ENCODE measurements around the gene RNF213. TPM values are rescaled to one million over a fixed set of nuclear protein-coding genes. Genes with fewer than 3 reads are reported as not detected.

The RNF213 gene
- total RNA-seq, 1 experiment from 2014 or later: 71.4 TPM

GRCh38 chr17:80347536-80347935 lies 86.9 kb downstream of the RNF213 start:
- no peaks in the 10 kb centered on the region for H3K79me2 ChIP-seq (ENCODE audit: low read length)
- intact Hi-C loops (cut with micrococcal nuclease): no loop called here
- no peak overlapping the region for H2AFZ ChIP-seq (ENCODE audit: low read length)
- ATAC-seq (no peak), DNase-seq (no peak)
- H3K4me1 ChIP-seq (ENCODE audit: insufficient read depth, low read length): no peaks in the 10 kb centered on the region; the same call in 1 of the 2 replicates
- ChIA-PET POLR2A (ENCODE audit: unreplicated experiment) (no interaction called here), CTCF (no interaction called here)
- H3K27me3 ChIP-seq (ENCODE audit: low read length): no peaks in the 10 kb centered on the region
- TF ChIP-seq EZH2phosphoT487 (IDR thresholded peaks at IDR 0.05; ENCODE audit: borderline replicate concordance, low read length) (no peak), EZH2 (IDR thresholded peaks at IDR 0.05; ENCODE audit: low read length, unreplicated experiment) (no peak)
- TF ChIP-seq, protein P1, sequence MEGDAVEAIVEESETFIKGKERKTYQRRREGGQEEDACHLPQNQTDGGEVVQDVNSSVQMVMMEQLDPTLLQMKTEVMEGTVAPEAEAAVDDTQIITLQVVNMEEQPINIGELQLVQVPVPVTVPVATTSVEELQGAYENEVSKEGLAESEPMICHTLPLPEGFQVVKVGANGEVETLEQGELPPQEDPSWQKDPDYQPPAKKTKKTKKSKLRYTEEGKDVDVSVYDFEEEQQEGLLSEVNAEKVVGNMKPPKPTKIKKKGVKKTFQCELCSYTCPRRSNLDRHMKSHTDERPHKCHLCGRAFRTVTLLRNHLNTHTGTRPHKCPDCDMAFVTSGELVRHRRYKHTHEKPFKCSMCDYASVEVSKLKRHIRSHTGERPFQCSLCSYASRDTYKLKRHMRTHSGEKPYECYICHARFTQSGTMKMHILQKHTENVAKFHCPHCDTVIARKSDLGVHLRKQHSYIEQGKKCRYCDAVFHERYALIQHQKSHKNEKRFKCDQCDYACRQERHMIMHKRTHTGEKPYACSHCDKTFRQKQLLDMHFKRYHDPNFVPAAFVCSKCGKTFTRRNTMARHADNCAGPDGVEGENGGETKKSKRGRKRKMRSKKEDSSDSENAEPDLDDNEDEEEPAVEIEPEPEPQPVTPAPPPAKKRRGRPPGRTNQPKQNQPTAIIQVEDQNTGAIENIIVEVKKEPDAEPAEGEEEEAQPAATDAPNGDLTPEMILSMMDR (conservative IDR thresholded peaks at IDR 0.05; ENCODE audit: low read depth, low read length): no peak
- H3K36me3 ChIP-seq (ENCODE audit: low read depth, low read length): peaks cover 75% of the 10 kb centered on the region
- no peak overlapping the region for H3K9ac ChIP-seq (ENCODE audit: low read length)
- H3K4me2 ChIP-seq (ENCODE audit: low read length): no peak overlapping the region
- BruUV-seq (replicated peaks): no TSS peak
- H3K27ac ChIP-seq (ENCODE audit: low read length): no peak overlapping the region
- H3K9me3 ChIP-seq (ENCODE audit: low read length): no peaks in the 10 kb centered on the region
- no peaks in the 10 kb centered on the region for H4K20me1 ChIP-seq (ENCODE audit: low read length)
- no peaks in the 10 kb centered on the region for H3K9me2 ChIP-seq (replicated peaks; ENCODE audit: low read length)
- H3K4me3 ChIP-seq (ENCODE audit: low read length): no peak overlapping the region
- H3F3A ChIP-seq (ENCODE audit: low read length, unreplicated experiment): no peaks in the 10 kb centered on the region

- no peaks in the 10 kb centered on the region for H4K20me1 ChIP-seq (ENCODE audit: low read length)
- no peak overlapping the region for H3K4me2 ChIP-seq (ENCODE audit: low read length)
- ChIA-PET POLR2A (ENCODE audit: unreplicated experiment) (no interaction called here), CTCF (no interaction called here)
- H3K9me3 ChIP-seq (ENCODE audit: low read length): no peaks in the 10 kb centered on the region
- no peaks in the 10 kb centered on the region for H3K79me2 ChIP-seq (ENCODE audit: low read length)
- no peak overlapping the region for H3K9ac ChIP-seq (ENCODE audit: low read length)
- no peak overlapping the region for H2AFZ ChIP-seq (ENCODE audit: low read length)
- no peak overlapping the region for H3K4me3 ChIP-seq (ENCODE audit: low read length)
- no peaks in the 10 kb centered on the region for H3K9me2 ChIP-seq (replicated peaks; ENCODE audit: low read length)
- ATAC-seq (no peak), DNase-seq (no peak)
- no peaks in the 10 kb centered on the region; the same call in 1 of the 2 replicates for H3K4me1 ChIP-seq (ENCODE audit: insufficient read depth, low read length)
- no peaks in the 10 kb centered on the region for H3K27me3 ChIP-seq (ENCODE audit: low read length)
- no peak for TF ChIP-seq EZH2phosphoT487 (IDR thresholded peaks at IDR 0.05; ENCODE audit: borderline replicate concordance, low read length)
- TF ChIP-seq, protein P1 (conservative IDR thresholded peaks at IDR 0.05; ENCODE audit: low read depth, low read length): no peak
- TF ChIP-seq EZH2 (IDR thresholded peaks at IDR 0.05; ENCODE audit: low read length, unreplicated experiment): no peak
- H3K36me3 ChIP-seq (ENCODE audit: low read depth, low read length): peaks cover 80% of the 10 kb centered on the region
- intact Hi-C loops (cut with micrococcal nuclease): no loop called here
- H3K27ac ChIP-seq (ENCODE audit: low read length): no peak overlapping the region
- no peaks in the 10 kb centered on the region for H3F3A ChIP-seq (ENCODE audit: low read length, unreplicated experiment)
- no TSS peak for BruUV-seq (replicated peaks)
Observed at GRCh38 chr17:80347948-80348351, 87.3 kb downstream of the RNF213 start.

GRCh38 chr17:80348551-80349150 lies 88.0 kb downstream of the RNF213 start:
- DNase-seq (no peak), ATAC-seq (no peak)
- Histone ChIP-seq H4K20me1 (ENCODE audit: low read length) (no peaks in the 10 kb centered on the region), H3K27ac (ENCODE audit: low read length) (no peak overlapping the region), H3K4me3 (ENCODE audit: low read length) (no peak overlapping the region), H3K9me3 (ENCODE audit: low read length) (no peaks in the 10 kb centered on the region), H3K27me3 (ENCODE audit: low read length) (no peaks in the 10 kb centered on the region), H3K36me3 (ENCODE audit: low read depth, low read length) (peaks cover 79% of the 10 kb centered on the region), H3K9ac (ENCODE audit: low read length) (no peak overlapping the region), H3F3A (ENCODE audit: low read length, unreplicated experiment) (no peaks in the 10 kb centered on the region), H2AFZ (ENCODE audit: low read length) (no peak overlapping the region), H3K79me2 (ENCODE audit: low read length) (no peaks in the 10 kb centered on the region), H3K4me2 (ENCODE audit: low read length) (no peak overlapping the region), H3K4me1 (ENCODE audit: insufficient read depth, low read length) (no peaks in the 10 kb centered on the region; the same call in 1 of the 2 replicates), H3K9me2 (replicated peaks; ENCODE audit: low read length) (no peaks in the 10 kb centered on the region)
- ChIA-PET CTCF (no interaction called here), POLR2A (ENCODE audit: unreplicated experiment) (no interaction called here)
- TF ChIP-seq, protein P1 (conservative IDR thresholded peaks at IDR 0.05; ENCODE audit: low read depth, low read length): no peak
- intact Hi-C loops (cut with micrococcal nuclease): no loop called here
- no TSS peak for BruUV-seq (replicated peaks)
